ENCODE data around the gene COX6A1. TPM values are rescaled to one million over a fixed set of nuclear protein-coding genes. Genes with fewer than 3 reads are reported as not detected.
"Not testable (repeated sequence)": the region's sequence is repeated elsewhere in the genome, so short reads cannot be mapped to it uniquely, and the experiment has no call there.

The COX6A1 gene
- total RNA-seq, 6 experiments from 2014 or later, result 356 to 391 (median 373) TPM

DNA sequence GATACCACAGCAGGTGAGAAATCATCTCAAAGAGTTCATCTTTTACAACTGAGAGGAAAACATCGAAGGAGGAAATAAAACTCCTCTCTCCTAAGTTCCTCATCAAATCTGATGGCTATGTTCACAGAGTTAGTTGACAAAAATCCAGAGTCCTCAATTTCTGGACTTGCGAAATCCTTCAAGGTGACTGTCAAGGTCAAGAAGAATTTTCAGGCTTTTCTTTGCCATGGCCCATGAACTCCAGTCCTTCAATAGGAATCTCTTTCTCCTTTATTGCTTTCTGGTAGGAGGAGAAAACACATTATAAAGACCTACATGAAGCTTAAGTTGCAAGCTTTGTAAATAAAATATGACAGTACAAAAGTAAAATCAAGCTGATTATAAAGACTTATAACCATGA is 6.8 kb downstream of the COX6A1 start:
- H3K9me3 Mint-ChIP-seq, result no peaks in the 10 kb centered on the region
- TF ChIP-seq, protein P1, sequence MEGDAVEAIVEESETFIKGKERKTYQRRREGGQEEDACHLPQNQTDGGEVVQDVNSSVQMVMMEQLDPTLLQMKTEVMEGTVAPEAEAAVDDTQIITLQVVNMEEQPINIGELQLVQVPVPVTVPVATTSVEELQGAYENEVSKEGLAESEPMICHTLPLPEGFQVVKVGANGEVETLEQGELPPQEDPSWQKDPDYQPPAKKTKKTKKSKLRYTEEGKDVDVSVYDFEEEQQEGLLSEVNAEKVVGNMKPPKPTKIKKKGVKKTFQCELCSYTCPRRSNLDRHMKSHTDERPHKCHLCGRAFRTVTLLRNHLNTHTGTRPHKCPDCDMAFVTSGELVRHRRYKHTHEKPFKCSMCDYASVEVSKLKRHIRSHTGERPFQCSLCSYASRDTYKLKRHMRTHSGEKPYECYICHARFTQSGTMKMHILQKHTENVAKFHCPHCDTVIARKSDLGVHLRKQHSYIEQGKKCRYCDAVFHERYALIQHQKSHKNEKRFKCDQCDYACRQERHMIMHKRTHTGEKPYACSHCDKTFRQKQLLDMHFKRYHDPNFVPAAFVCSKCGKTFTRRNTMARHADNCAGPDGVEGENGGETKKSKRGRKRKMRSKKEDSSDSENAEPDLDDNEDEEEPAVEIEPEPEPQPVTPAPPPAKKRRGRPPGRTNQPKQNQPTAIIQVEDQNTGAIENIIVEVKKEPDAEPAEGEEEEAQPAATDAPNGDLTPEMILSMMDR (IDR thresholded peaks at IDR 0.05), result no peak
- DNase-seq, result no peak
- H3K27me3 Mint-ChIP-seq (ENCODE audit: insufficient read depth), result no peaks in the 10 kb centered on the region
- no peak overlapping the region for H3K27ac Mint-ChIP-seq
- H3K4me1 Mint-ChIP-seq (ENCODE audit: low read depth), result peaks cover 37% of the 10 kb centered on the region
- peak overlapping the region; percentile 99 for H3K4me3 Mint-ChIP-seq
- H3K36me3 Mint-ChIP-seq (ENCODE audit: low read depth), result peaks cover 25% of the 10 kb centered on the region

DNA sequence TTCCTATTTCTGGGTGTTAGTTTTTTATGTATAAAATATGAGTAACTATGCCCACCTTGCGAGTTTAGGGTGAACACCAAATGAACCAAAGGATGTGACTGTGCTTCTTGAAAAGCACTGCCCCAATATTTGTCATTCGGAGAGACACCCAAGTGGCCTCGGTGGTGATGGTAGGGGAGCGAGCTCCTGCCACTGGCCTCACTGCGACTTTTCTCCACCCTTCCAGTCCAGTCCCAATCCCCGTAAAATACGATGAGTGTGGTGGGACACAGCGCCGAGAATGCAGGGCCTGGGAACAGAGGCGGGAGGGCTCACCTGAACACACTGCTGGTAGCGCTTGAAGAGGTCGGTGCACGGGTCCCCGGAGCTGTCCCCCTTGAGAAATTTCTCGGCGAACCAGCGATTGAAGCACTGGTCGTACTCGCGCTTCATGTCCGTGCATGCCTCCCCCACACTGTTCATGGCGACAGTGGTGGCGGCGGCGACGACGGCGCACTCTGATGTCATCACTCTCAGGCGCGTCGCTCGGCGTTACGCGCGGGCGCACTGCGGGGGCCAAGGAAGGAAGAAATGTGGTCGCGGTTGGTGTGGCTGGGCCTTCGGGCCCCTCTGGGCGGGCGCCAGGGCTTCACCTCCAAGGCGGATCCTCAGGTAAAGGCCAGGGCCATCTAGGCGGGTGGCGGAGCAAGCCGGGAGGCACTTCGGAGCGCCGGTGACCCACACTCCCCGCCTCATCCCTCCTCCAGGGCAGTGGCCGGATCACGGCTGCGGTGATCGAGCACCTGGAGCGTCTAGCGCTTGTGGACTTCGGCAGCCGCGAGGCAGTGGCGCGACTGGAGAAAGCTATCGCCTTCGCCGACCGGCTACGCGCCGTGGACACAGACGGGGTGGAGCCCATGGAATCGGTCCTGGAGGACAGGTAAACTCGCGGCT is 8.3 kb downstream of the COX6A1 start, which contains the start of the genes GATC and TRIAP1:
Gene GATC, plus strand, starts transcription at position 534 of the 933 bp plus-strand sequence. Its CDS starts 37 bp downstream, at position 571.
Gene TRIAP1, minus strand, starts transcription at position 474 of the 933 bp plus-strand sequence. Its CDS starts 12 bp downstream, at position 462.
- TF ChIP-seq, protein P1 (IDR thresholded peaks at IDR 0.05), result no peak
- Mint-ChIP-seq H3K27me3 (ENCODE audit: insufficient read depth) (no peaks in the 10 kb centered on the region), H3K4me3 (peak within 1 kb of the TSS; percentile 99), H3K36me3 (ENCODE audit: low read depth) (peaks cover 25% of the 10 kb centered on the region), H3K9me3 (no peaks in the 10 kb centered on the region), H3K4me1 (ENCODE audit: low read depth) (peaks cover 30% of the 10 kb centered on the region), H3K27ac (peak within 1 kb of the TSS; percentile 88)
- DNase-seq, result peak; percentile 71

DNA sequence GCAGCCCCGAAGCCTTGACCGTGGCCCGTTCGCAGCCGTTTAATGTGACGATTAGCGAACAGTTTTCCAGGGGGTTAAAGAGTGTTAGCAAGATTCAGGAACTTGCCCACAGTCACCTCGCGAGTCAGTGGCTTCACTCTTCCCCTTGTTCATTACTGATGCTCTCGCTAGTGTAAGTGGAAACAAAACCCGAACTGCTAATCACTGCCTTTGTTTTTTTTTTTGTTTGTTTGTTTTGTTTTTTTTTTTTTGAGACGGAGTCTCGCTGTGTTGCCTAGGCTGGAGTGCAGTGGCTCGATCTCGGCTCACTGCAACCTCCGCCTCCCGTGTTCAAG is 8.9 kb downstream of the COX6A1 start:
- Mint-ChIP-seq H3K4me3 (peak overlapping the region; percentile 99), H3K36me3 (ENCODE audit: low read depth) (peaks cover 25% of the 10 kb centered on the region), H3K4me1 (ENCODE audit: low read depth) (peaks cover 30% of the 10 kb centered on the region), H3K27ac (peak overlapping the region; percentile 88)
- H3K9me3 Mint-ChIP-seq; H3K27me3 Mint-ChIP-seq (ENCODE audit: insufficient read depth); DNase-seq: not testable (repeated sequence)

DNA sequence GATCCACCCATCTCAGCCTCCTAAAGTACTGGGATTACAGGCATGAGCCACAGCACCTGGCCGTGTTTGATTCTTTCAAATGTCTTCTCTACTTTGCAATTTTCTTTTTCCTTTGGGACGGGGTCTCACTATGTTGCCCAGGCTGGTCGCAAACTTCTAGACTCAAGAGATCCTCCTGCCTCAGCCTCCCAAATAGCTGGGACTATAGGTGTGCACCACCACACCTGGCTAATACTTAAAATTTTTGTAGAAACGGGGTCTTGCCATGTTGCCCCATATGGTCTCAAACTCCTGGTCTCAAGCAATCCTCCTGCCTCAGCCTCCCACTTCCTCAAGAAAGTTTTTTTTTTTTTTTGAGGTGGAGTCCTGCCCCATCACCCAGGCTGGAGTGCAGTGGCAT is 10.1 kb downstream of the COX6A1 start:
- Mint-ChIP-seq H3K36me3 (ENCODE audit: low read depth) (peaks cover 25% of the 10 kb centered on the region), H3K4me3 (peak overlapping the region; percentile 99)

DNA sequence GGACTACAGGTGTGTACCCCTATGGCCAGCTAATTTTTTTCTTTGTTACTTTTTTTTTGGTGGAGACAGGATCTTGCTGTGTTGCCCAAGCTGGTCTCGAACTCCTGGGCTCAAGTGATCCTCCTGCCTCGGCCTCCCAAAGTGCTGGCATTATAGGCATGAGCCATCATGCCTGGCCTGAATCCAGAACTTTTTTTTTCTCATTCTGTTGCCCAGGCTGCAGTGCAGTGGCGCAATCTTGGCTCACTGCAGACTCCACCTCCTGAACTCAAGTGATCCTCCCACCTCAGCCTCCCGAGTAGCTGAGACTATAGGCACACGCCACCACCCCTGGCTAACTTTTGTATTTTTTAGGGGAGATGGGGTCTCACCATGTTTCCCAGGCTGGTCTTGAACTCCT is 14.6 kb downstream of the COX6A1 start:
- Mint-ChIP-seq H3K4me1 (ENCODE audit: low read depth) (peaks cover 11% of the 10 kb centered on the region), H3K27ac (0 out of 2 replicates have a peak overlapping the region, but pooled peaks have one; percentile 31), H3K36me3 (ENCODE audit: low read depth) (peaks cover 21% of the 10 kb centered on the region)
- DNase-seq; H3K4me3 Mint-ChIP-seq; H3K27me3 Mint-ChIP-seq (ENCODE audit: insufficient read depth); H3K9me3 Mint-ChIP-seq: not testable (repeated sequence)

More for the DNA sequence above, 10.1 kb downstream of the COX6A1 start:
- TF ChIP-seq, protein P1 (IDR thresholded peaks at IDR 0.05), result no peak
- peaks cover 30% of the 10 kb centered on the region for H3K4me1 Mint-ChIP-seq (ENCODE audit: low read depth)
- DNase-seq, result no peak
- H3K27ac Mint-ChIP-seq, result no peak overlapping the region
- H3K9me3 Mint-ChIP-seq, result no peaks in the 10 kb centered on the region
- no peaks in the 10 kb centered on the region for H3K27me3 Mint-ChIP-seq (ENCODE audit: insufficient read depth)

DNA sequence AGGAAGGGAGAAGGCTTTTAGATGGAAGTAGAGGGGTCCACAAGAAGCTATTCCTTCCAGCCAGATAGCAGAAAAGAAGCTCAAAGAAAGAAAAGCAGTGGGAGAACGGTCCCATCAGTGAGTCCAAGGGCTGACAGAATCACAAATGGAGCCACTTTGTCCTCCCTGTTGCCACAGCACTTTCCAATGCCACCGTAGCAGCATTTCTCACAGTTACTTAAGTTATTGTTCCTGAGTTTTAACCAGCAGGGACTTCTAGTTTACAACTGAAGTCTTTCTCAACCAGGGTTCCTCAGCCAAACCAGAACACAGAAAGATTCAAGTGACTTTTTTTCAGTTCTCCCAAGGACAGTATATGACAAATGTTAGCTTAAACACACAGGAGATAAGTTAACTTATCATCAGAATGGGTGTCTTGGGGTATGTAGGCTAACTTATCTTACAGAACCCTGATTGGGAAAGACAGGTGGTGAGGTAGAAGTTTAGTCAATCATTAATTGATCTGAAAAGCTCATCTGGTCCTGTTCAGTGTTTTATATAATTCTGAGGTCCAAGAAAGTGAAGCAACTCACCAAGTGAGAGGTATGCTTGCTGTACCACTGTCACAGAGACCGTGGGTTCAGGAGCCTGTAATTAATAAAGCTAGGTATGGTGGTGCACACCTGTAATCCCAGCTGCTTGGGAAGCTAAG is 15.3 kb downstream of the COX6A1 start:
- TF ChIP-seq, protein P1 (IDR thresholded peaks at IDR 0.05), result no peak
- peaks cover 3% of the 10 kb centered on the region; the same call in 1 of the 2 replicates for H3K27me3 Mint-ChIP-seq (ENCODE audit: insufficient read depth)
- no peak overlapping the region for H3K4me3 Mint-ChIP-seq
- H3K27ac Mint-ChIP-seq, result 0 out of 2 replicates have a peak overlapping the region, but pooled peaks have one; percentile 31
- no peak for DNase-seq
- H3K4me1 Mint-ChIP-seq (ENCODE audit: low read depth), result peaks cover 8% of the 10 kb centered on the region; the same call in 1 of the 2 replicates
- peaks cover 18% of the 10 kb centered on the region for H3K36me3 Mint-ChIP-seq (ENCODE audit: low read depth)
- H3K9me3 Mint-ChIP-seq, result no peaks in the 10 kb centered on the region

All from HFFc6 (cell line).